ENCODE data around the gene CLDN20.
A peak's percentile ranks its signal among the peaks of the same experiment; 100 is the strongest.
"Not testable (repeated sequence)": the region's sequence is repeated elsewhere in the genome, so short reads cannot be mapped to it uniquely, and the experiment has no call there.

The CLDN20 gene

GRCh38 chr6:155309150-155309549 is 45.3 kb downstream of the CLDN20 start:
- no peak overlapping the region for H3K4me3 ChIP-seq (ENCODE audit: low read length)
- H3K27me3 ChIP-seq (ENCODE audit: control insufficient read depth, insufficient read depth, low read length), result no peaks in the 10 kb centered on the region
- H3K27ac ChIP-seq (ENCODE audit: low read length), result no peak overlapping the region
- no peak for DNase-seq (ENCODE audit: low read depth, low spot score)
- no peaks in the 10 kb centered on the region for H3K9me3 ChIP-seq (ENCODE audit: control insufficient read depth, insufficient read depth, low read length)
- peaks cover 6% of the 10 kb centered on the region; the same call in 1 of the 2 replicates for H3K36me3 ChIP-seq (ENCODE audit: control insufficient read depth, insufficient read depth, low read length)
- H3K4me1 ChIP-seq (ENCODE audit: control insufficient read depth, insufficient read depth, low read length), result no peaks in the 10 kb centered on the region
- WGBS (ENCODE audit: insufficient coverage, insufficient read length), result no CpG with 5 or more reads among the region's 4 CpGs

DNA sequence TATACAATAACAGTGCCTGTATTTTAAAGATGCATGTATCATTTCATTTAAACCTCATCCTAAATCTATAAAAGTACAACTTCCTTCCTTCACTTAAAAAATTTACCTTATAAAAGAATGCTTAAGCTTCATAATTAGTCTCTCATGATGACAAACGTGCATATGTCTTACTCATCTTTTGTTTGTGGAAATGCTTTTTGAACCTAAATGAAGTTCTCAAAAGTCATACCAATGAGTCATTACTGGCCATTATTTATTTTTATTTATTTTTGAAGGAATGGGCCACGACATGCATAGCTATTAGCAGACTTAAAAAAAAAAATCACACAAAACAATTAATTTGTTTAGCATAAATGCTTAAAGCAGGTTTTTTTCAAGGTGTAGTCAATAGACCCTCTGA is 46.8 kb downstream of the CLDN20 start:
- DNase-seq (ENCODE audit: low read depth, low spot score), result no peak
- no peaks in the 10 kb centered on the region for H3K9me3 ChIP-seq (ENCODE audit: control insufficient read depth, insufficient read depth, low read length)
- WGBS (ENCODE audit: insufficient coverage, insufficient read length), result no CpG with 5 or more reads among the region's 2 CpGs
- no peak overlapping the region for H3K27ac ChIP-seq (ENCODE audit: low read length)
- H3K36me3 ChIP-seq (ENCODE audit: control insufficient read depth, insufficient read depth, low read length), result peaks cover 6% of the 10 kb centered on the region; the same call in 1 of the 2 replicates
- H3K27me3 ChIP-seq (ENCODE audit: control insufficient read depth, insufficient read depth, low read length), result no peaks in the 10 kb centered on the region
- H3K4me3 ChIP-seq (ENCODE audit: low read length), result no peak overlapping the region
- no peaks in the 10 kb centered on the region for H3K4me1 ChIP-seq (ENCODE audit: control insufficient read depth, insufficient read depth, low read length)

- DNase-seq (ENCODE audit: low read depth, low spot score), result no peak
- no peaks in the 10 kb centered on the region for H3K27me3 ChIP-seq (ENCODE audit: control insufficient read depth, insufficient read depth, low read length)
- no peak overlapping the region for H3K27ac ChIP-seq (ENCODE audit: low read length)
- no peak overlapping the region for H3K4me3 ChIP-seq (ENCODE audit: low read length)
- H3K4me1 ChIP-seq (ENCODE audit: control insufficient read depth, insufficient read depth, low read length), result no peaks in the 10 kb centered on the region
- H3K36me3 ChIP-seq (ENCODE audit: control insufficient read depth, insufficient read depth, low read length), result peaks cover 6% of the 10 kb centered on the region; the same call in 1 of the 2 replicates
- no CpG with 5 or more reads among the region's 6 CpGs for WGBS (ENCODE audit: insufficient coverage, insufficient read length)
- H3K9me3 ChIP-seq (ENCODE audit: control insufficient read depth, insufficient read depth, low read length), result no peaks in the 10 kb centered on the region
Observed at GRCh38 chr6:155311086-155311485, 47.3 kb downstream of the CLDN20 start.

- Histone ChIP-seq H3K4me1 (ENCODE audit: control insufficient read depth, insufficient read depth, low read length) (no peaks in the 10 kb centered on the region), H3K4me3 (ENCODE audit: low read length) (no peak overlapping the region), H3K9me3 (ENCODE audit: control insufficient read depth, insufficient read depth, low read length) (no peaks in the 10 kb centered on the region), H3K36me3 (ENCODE audit: control insufficient read depth, insufficient read depth, low read length) (peaks cover 6% of the 10 kb centered on the region; the same call in 1 of the 2 replicates), H3K27ac (ENCODE audit: low read length) (no peak overlapping the region), H3K27me3 (ENCODE audit: control insufficient read depth, insufficient read depth, low read length) (no peaks in the 10 kb centered on the region)
- no CpG with 5 or more reads among the region's 2 CpGs for WGBS (ENCODE audit: insufficient coverage, insufficient read length)
- DNase-seq (ENCODE audit: low read depth, low spot score), result no peak
Observed at GRCh38 chr6:155311583-155311982, 47.8 kb downstream of the CLDN20 start.

GRCh38 chr6:155312950-155313349 is 49.1 kb downstream of the CLDN20 start:
- H3K27ac ChIP-seq (ENCODE audit: low read length); H3K27me3 ChIP-seq (ENCODE audit: control insufficient read depth, insufficient read depth, low read length); H3K4me1 ChIP-seq (ENCODE audit: control insufficient read depth, insufficient read depth, low read length): not testable (repeated sequence)

GRCh38 chr6:155313602-155314091 is 49.8 kb downstream of the CLDN20 start:
- WGBS (ENCODE audit: insufficient coverage, insufficient read length), result no CpG with 5 or more reads among the region's 15 CpGs
- DNase-seq (ENCODE audit: low read depth, low spot score), result no peak
- Histone ChIP-seq H3K27me3 (ENCODE audit: control insufficient read depth, insufficient read depth, low read length) (no peaks in the 10 kb centered on the region), H3K4me1 (ENCODE audit: control insufficient read depth, insufficient read depth, low read length) (no peaks in the 10 kb centered on the region), H3K27ac (ENCODE audit: low read length) (no peak overlapping the region), H3K9me3 (ENCODE audit: control insufficient read depth, insufficient read depth, low read length) (no peaks in the 10 kb centered on the region), H3K36me3 (ENCODE audit: control insufficient read depth, insufficient read depth, low read length) (peaks cover 5% of the 10 kb centered on the region; the same call in 1 of the 2 replicates), H3K4me3 (ENCODE audit: low read length) (peak overlapping the region; percentile 88)

More at GRCh38 chr6:155312950-155313349, 49.1 kb downstream of the CLDN20 start:
- DNase-seq (ENCODE audit: low read depth, low spot score); H3K36me3 ChIP-seq (ENCODE audit: control insufficient read depth, insufficient read depth, low read length); H3K9me3 ChIP-seq (ENCODE audit: control insufficient read depth, insufficient read depth, low read length); H3K4me3 ChIP-seq (ENCODE audit: low read length): not testable (repeated sequence)
- no CpG with 5 or more reads among the region's 7 CpGs for WGBS (ENCODE audit: insufficient coverage, insufficient read length)

- no peaks in the 10 kb centered on the region for H3K9me3 ChIP-seq (ENCODE audit: control insufficient read depth, insufficient read depth, low read length)
- no peaks in the 10 kb centered on the region for H3K4me1 ChIP-seq (ENCODE audit: control insufficient read depth, insufficient read depth, low read length)
- H3K27me3 ChIP-seq (ENCODE audit: control insufficient read depth, insufficient read depth, low read length), result no peaks in the 10 kb centered on the region
- H3K27ac ChIP-seq (ENCODE audit: low read length), result no peak within 1 kb of the TSS
- peaks cover 3% of the 10 kb centered on the region; the same call in 1 of the 2 replicates for H3K36me3 ChIP-seq (ENCODE audit: control insufficient read depth, insufficient read depth, low read length)
- no CpG with 5 or more reads among the region's 52 CpGs for WGBS (ENCODE audit: insufficient coverage, insufficient read length)
- DNase-seq (ENCODE audit: low read depth, low spot score), result peak; percentile 98
- H3K4me3 ChIP-seq (ENCODE audit: low read length), result peak within 1 kb of the TSS; percentile 88
Observed at GRCh38 chr6:155314092-155314772, 50.4 kb downstream of the CLDN20 start, which contains the start of gene TFB1M. Gene TFB1M (minus strand): TSS chr6:155314484. CDS start chr6:155314428, 56 bp downstream.

DNA sequence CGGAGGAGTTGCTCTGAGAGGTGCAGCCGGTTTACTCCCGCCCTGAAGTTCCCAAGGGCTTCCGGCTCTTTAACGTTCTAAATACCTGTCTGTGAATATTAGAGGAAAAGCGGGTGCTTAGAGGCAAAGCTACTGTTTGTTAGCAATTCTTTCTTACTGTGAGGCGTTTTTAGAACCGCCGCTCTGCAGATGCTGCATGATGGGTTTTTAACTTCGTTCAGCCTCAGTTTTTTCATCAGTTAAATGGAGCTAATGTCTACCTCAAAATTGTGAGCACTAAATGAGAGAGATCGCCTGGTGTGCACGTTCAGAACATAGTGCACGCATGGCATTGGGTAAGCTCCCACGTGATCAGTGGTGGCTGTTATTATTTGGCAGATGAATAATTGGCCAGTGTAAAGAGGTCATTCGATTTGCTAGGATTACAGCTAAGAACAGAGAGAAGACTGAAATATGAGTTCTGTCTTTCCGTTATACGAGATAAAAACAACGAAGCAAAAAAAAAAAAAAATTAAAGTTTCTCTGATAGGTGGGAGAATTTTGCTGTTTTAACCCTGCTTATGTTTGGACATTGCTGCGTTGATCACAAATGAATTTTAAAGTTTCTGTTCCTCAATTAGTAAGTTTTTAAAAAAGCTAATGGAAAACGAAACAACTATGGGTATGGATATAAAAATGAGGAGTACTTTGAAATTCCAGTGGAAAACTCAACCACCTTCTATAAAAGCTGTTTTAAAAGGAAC is 51.1 kb downstream of the CLDN20 start:
- DNase-seq (ENCODE audit: low read depth, low spot score), result no peak
- no CpG with 5 or more reads among the region's 20 CpGs for WGBS (ENCODE audit: insufficient coverage, insufficient read length)

DNA sequence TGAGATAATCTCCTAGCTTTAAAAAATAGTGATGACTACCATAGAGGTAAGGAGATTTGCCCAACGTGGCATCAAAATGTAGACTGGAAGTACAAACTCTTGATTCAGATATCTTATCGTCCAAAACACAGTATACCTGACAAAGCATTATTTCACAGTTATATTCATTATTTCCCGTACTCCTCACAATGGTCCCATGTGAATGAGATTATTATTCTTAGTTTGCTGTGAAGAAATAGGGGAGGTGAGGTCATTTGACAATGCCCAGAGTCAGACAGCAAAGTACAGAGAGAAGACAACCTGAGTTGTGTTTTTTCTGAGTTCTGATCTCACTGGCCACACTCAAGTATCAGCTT is 51.7 kb downstream of the CLDN20 start:
- no CpG with 5 or more reads among the region's 3 CpGs for WGBS (ENCODE audit: insufficient coverage, insufficient read length)
- Histone ChIP-seq H3K27me3 (ENCODE audit: control insufficient read depth, insufficient read depth, low read length) (no peaks in the 10 kb centered on the region), H3K4me1 (ENCODE audit: control insufficient read depth, insufficient read depth, low read length) (no peaks in the 10 kb centered on the region), H3K36me3 (ENCODE audit: control insufficient read depth, insufficient read depth, low read length) (no peaks in the 10 kb centered on the region), H3K4me3 (ENCODE audit: low read length) (no peak overlapping the region), H3K27ac (ENCODE audit: low read length) (no peak overlapping the region), H3K9me3 (ENCODE audit: control insufficient read depth, insufficient read depth, low read length) (no peaks in the 10 kb centered on the region)
- no peak for DNase-seq (ENCODE audit: low read depth, low spot score)

More for the DNA sequence above, 51.1 kb downstream of the CLDN20 start:
- no peaks in the 10 kb centered on the region for H3K27me3 ChIP-seq (ENCODE audit: control insufficient read depth, insufficient read depth, low read length)
- H3K4me1 ChIP-seq (ENCODE audit: control insufficient read depth, insufficient read depth, low read length), result no peaks in the 10 kb centered on the region
- no peaks in the 10 kb centered on the region for H3K36me3 ChIP-seq (ENCODE audit: control insufficient read depth, insufficient read depth, low read length)
- H3K27ac ChIP-seq (ENCODE audit: low read length), result no peak overlapping the region
- peak overlapping the region; percentile 41; the same call in 1 of the 2 replicates for H3K4me3 ChIP-seq (ENCODE audit: low read length)
- no peaks in the 10 kb centered on the region for H3K9me3 ChIP-seq (ENCODE audit: control insufficient read depth, insufficient read depth, low read length)

DNA sequence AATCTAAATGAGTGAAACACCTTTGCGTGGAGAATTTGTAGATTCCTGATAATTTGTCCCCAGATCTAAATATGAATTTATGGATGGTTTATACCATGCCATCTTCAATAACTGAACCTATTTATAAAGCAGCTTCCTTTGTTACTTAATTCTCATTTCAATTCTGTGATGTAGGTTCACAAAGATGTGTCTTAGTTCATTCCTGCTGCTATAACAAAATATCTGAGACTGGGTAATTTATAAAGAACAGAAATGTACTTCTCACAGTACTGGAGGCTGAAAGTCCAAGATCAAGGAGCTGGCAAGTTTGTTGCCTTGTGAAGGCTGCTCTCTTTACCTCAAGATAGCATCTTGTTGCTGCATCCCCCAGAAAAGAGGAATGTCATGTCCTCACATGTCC is 52.6 kb downstream of the CLDN20 start:
- no CpG with 5 or more reads among the region's 1 CpG for WGBS (ENCODE audit: insufficient coverage, insufficient read length)
- no peak overlapping the region for H3K4me3 ChIP-seq (ENCODE audit: low read length)

More for the DNA sequence above, 52.6 kb downstream of the CLDN20 start:
- H3K4me1 ChIP-seq (ENCODE audit: control insufficient read depth, insufficient read depth, low read length), result no peaks in the 10 kb centered on the region
- H3K9me3 ChIP-seq (ENCODE audit: control insufficient read depth, insufficient read depth, low read length), result no peaks in the 10 kb centered on the region
- no peaks in the 10 kb centered on the region for H3K27me3 ChIP-seq (ENCODE audit: control insufficient read depth, insufficient read depth, low read length)
- H3K27ac ChIP-seq (ENCODE audit: low read length), result no peak overlapping the region
- DNase-seq (ENCODE audit: low read depth, low spot score), result no peak
- H3K36me3 ChIP-seq (ENCODE audit: control insufficient read depth, insufficient read depth, low read length), result no peaks in the 10 kb centered on the region
